ENCODE measurements around the gene CBX5. TPM values are rescaled to one million over a fixed set of nuclear protein-coding genes. Genes with fewer than 3 reads are reported as not detected.
"Not testable (repeated sequence)": the region's sequence is repeated elsewhere in the genome, so short reads cannot be mapped to it uniquely, and the experiment has no call there.

Gene CBX5
- total RNA-seq, result 100 to 1,000 TPM in 4 of 7 donors, 10 to 100 TPM in 3; 30.3 to 119 (median 103) TPM
- 10 to 100 TPM; 14.3 to 47.6 TPM for polyA plus RNA-seq
- long read RNA-seq, donor 1, full-length matches to known transcripts, result 116 of 142 reads
- long read RNA-seq, donor 1, partial matches to known transcripts, result 2 of 142 reads
- long read RNA-seq, donor 1, other reads (novel, unspliced or antisense), result 24 of 142 reads
- long read RNA-seq, donor 2, full-length matches to known transcripts, result 35 of 3,063 reads
- long read RNA-seq, donor 2, partial matches to known transcripts, result 2,620 of 3,063 reads
- long read RNA-seq, donor 2, other reads (novel, unspliced or antisense), result 408 of 3,063 reads
- long read RNA-seq, donor 3, full-length matches to known transcripts, result 15 of 23 reads
- long read RNA-seq, donor 3, partial matches to known transcripts, result 1 of 23 reads
- long read RNA-seq, donor 3, other reads (novel, unspliced or antisense), result 7 of 23 reads

DNA sequence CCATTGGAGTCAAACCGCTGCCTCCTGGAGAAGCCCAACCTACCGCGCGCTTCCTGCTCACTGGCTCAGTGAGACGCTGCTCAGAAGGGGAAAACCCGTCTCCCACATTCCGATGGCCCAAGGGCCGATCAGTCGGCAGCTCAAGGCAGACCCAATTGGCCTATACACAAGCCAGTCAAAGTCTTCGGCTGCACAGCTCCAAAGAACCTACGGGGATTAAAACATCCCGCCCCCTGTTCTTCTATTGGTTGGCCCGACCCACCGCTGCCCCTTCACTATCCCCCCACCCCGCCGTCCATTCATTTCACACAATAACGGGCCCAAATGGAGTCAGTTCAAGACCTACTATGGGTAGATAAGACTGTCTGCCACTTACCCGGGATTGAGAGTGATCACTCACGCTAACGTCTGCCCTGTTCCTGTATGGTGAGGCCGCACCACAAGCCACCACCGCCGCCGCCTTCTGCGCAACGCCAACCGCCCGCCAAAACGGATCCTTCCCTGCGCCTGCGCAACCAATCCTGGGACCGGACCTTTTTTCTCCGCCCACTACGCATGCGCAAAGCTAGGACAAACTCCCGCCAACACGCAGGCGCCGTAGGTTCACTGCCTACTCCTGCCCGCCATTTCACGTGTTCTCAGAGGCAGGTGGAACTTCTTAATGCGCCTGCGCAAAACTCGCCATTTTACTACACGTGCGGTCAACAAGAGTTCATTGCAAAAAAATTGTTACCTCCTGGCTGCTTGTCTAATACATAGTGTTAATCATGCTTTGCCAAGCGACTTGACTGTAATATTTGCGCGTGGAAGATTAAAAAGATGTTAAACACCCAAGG lies at the start of gene CBX5:
TSS of gene CBX5 (minus strand) at position 491 of the 836 bp plus-strand sequence. CDS start 22,472 bp downstream, outside the sequence.
- peak within 1 kb of the TSS; percentile 89 to 96 for H3K27ac ChIP-seq
- TF ChIP-seq, protein P1, sequence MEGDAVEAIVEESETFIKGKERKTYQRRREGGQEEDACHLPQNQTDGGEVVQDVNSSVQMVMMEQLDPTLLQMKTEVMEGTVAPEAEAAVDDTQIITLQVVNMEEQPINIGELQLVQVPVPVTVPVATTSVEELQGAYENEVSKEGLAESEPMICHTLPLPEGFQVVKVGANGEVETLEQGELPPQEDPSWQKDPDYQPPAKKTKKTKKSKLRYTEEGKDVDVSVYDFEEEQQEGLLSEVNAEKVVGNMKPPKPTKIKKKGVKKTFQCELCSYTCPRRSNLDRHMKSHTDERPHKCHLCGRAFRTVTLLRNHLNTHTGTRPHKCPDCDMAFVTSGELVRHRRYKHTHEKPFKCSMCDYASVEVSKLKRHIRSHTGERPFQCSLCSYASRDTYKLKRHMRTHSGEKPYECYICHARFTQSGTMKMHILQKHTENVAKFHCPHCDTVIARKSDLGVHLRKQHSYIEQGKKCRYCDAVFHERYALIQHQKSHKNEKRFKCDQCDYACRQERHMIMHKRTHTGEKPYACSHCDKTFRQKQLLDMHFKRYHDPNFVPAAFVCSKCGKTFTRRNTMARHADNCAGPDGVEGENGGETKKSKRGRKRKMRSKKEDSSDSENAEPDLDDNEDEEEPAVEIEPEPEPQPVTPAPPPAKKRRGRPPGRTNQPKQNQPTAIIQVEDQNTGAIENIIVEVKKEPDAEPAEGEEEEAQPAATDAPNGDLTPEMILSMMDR (IDR thresholded peaks at IDR 0.05), result peak in 1 of 3 donors; percentile 8
- peak; percentile 85 for TF ChIP-seq EP300 (IDR thresholded peaks at IDR 0.05)
- peak; percentile 91 for TF ChIP-seq POLR2A (IDR thresholded peaks at IDR 0.05)
- peaks cover 6% of the 10 kb centered on the region for H3K4me1 ChIP-seq (ENCODE audit: insufficient read depth)
- intact Hi-C loops (cut with DNase I), result loop anchor here in 3 of 4 donors (1.0 to 10.0 kb wide), 4 partner anchors 45 to 77 kb away; partner anchors contain the start of gene COPZ1 (in 1 of the 3)
- no peaks in the 10 kb centered on the region for H3K36me3 ChIP-seq
- peak within 1 kb of the TSS; percentile 65 for H3K4me3 ChIP-seq
- no peaks in the 10 kb centered on the region for H3K9me3 ChIP-seq
- 0% methylated on average over 49 of the region's 49 CpGs for WGBS, 3 donors
- H3K27me3 ChIP-seq, result no peaks in the 10 kb centered on the region
- peak; percentile 99 to 100 (median 100) for DNase-seq

DNA sequence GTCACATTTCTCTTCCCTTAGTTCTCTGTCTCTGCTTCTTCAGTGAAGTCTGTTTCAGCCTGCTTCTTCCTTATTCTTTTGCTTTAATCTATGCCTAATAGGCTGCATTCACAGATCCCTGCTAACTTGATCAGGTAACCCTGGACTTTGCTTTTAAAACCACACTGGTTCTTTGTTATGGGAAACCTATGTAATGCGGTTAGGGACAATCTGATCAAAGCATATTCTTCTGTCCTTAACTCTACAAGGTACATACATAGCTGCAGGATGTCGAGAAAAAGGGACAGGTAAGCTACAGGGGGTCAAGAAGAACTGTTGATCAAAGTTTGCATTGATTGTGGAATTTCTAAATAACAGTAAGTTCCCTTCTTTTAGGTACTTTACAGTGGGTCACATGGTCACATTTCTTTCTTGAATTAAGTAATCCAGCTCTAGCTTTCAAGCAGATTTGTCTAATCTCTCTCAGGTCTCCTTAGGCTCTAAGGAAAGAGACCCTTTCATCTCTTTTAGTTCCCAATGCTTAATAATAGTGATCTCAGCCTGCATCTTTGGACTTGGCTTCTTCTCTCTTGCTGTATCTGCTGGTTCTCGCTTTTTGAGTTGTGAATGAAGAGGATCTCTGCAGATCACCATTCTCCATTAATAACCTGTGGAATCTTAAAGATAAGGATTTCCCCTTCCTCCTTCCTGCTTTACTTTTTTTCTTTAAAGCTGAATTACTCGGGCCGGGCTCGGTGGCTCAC lies 48.8 kb upstream of the CBX5 start:
- DNase-seq, result no peak
- TF ChIP-seq POLR2A (IDR thresholded peaks at IDR 0.05) (no peak), EP300 (IDR thresholded peaks at IDR 0.05) (no peak)
- TF ChIP-seq, protein P1 (IDR thresholded peaks at IDR 0.05), result no peak
- no peak overlapping the region for H3K4me3 ChIP-seq
- peaks cover 5% of the 10 kb centered on the region for H3K4me1 ChIP-seq (ENCODE audit: insufficient read depth)
- WGBS, 3 donors, result 69 to 78% (median 78%) methylated on average over 6 of the region's 6 CpGs
- intact Hi-C loops (cut with DNase I), result loop anchor here in 1 of 4 donors (10.0 kb wide), 1 partner anchor 74 kb away; no protein-coding TSS in a partner anchor
- H3K27ac ChIP-seq, result no peak overlapping the region
- H3K36me3 ChIP-seq, result no peaks in the 10 kb centered on the region
- H3K27me3 ChIP-seq, result no peaks in the 10 kb centered on the region
- no peaks in the 10 kb centered on the region for H3K9me3 ChIP-seq

DNA sequence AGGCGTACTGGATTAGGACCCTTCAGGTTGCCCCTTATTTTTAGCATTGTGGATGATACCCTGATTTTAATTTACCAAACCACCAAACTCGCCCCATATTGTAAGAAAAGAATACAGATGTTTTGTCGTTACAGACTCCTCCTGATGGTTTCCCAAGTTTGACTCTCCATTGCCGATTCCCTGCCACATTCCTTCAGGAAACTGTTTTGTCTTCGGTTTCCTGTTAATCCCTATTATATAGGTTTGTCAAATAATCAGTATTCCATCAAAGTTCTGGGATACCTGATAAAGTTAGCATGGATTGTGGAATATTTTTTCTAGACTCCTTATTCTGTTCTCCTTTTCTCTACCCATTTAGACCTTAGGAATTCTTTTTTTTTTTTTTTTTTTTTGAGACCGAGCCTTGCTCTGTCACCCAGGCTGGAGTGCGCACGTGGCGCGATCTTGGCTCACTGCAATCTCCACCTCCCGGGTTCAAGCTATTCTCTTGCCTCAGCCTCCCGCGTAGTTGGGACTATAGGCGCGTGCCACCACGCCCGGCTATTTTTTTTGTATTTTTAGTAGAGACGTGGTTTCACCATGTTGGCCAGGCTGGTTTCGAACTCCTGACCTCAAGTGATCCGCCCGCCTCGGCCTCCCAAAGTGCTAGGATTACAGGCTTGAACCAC lies 45.7 kb upstream of the CBX5 start:
- not testable (repeated sequence) for H3K27me3 ChIP-seq; DNase-seq; H3K36me3 ChIP-seq; H3K9me3 ChIP-seq; H3K4me1 ChIP-seq (ENCODE audit: insufficient read depth)
- 25 to 41% (median 38%) methylated on average over 22 of the region's 22 CpGs for WGBS, 3 donors
- intact Hi-C loops (cut with DNase I), result loop anchor here in 1 of 4 donors (1.0 to 10.0 kb wide), 2 partner anchors 46 to 71 kb away; no protein-coding TSS in a partner anchor
- H3K27ac ChIP-seq, result peak overlapping the region; percentile 55 to 82
- peak overlapping the region; percentile 61 for H3K4me3 ChIP-seq

DNA sequence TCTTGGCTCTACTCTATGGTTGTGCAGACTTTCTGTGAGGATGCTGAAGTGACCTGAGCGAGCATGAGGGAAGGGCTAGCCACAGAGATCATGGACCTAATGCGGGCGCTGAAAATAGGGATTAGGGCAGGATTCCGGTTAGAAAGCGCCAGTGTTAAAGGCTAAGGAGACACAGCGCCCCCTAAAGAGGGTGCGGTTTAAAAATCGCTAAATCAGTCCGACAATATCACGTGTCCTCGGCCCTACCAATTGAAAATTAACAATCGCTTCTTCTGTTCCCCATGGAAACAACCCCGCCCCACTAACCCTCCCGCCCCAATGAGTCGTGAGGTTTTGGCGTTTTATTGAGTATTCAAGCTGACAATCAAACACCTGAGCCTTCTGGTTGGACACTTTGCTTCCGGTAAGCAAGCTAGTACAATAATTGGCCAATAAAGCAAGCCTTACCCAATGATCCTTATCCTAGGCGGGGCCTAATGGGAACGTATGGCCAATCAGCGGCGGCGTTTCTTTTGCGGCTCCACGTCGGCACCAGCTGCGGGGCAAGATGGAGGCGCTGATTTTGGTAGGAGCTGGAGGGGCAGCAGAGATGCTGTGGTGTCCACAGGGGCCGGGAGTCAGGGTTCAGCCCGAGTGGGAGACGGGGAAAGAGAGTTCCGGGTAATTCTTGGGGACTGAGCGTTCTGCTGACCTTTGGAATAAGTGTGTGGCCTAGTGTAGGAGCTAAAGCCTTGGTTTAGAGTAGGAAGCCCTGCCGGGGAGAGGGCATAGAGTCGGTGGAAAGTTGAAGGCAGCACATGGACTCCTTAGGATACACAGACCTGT lies 44.9 kb upstream of the CBX5 start, which contains the start of gene COPZ1:
TSS of gene COPZ1 (plus strand) at position 515 of the 825 bp plus-strand sequence. CDS start at position 548, 33 bp downstream.
- peaks cover 4% of the 10 kb centered on the region for H3K4me1 ChIP-seq (ENCODE audit: insufficient read depth)
- peak; percentile 91 to 97 (median 92) for DNase-seq
- H3K27me3 ChIP-seq, result no peaks in the 10 kb centered on the region
- H3K4me3 ChIP-seq, result peak within 1 kb of the TSS; percentile 61
- 2% methylated on average over 34 of the region's 34 CpGs for WGBS, 3 donors
- TF ChIP-seq, protein P1 (IDR thresholded peaks at IDR 0.05), result peak; percentile 61 to 74 (median 68)
- TF ChIP-seq POLR2A (IDR thresholded peaks at IDR 0.05) (peak; percentile 82), EP300 (IDR thresholded peaks at IDR 0.05) (no peak)
- H3K9me3 ChIP-seq, result no peaks in the 10 kb centered on the region
- intact Hi-C loops (cut with DNase I), result loop anchor here in 1 of 4 donors (1.0 to 10.0 kb wide), 2 partner anchors 46 to 70 kb away; no protein-coding TSS in a partner anchor
- no peaks in the 10 kb centered on the region for H3K36me3 ChIP-seq
- H3K27ac ChIP-seq, result peak within 1 kb of the TSS; percentile 55 to 82

Measured in ovary (tissue), 10 donors.